Neuronal stem cell (in vitro differentiated cells): ENCODE results near the gene ZBTB46.
A peak's percentile ranks its signal among the peaks of the same experiment; 100 is the strongest.

ENCODE experiments used
- DNase-seq: peaks from one replicate; pipeline ENCODE4 v3.0.0-alpha.2; 2013; ENCODE audit warnings: low spot score
- H2AFZ ChIP-seq: one replicate; pipeline ENCODE4 v1.6.1; 2013; ENCODE audit warnings: mild to moderate bottlenecking, low read length, inconsistent platforms
- H2AK5ac ChIP-seq: 2 replicates; pipeline ENCODE4 v1.6.1; 2013; ENCODE audit warnings: low read depth, mild to moderate bottlenecking, inconsistent platforms, low read length, moderate library complexity, mixed read lengths
- H2BK120ac ChIP-seq: 2 replicates; pipeline ENCODE4 v1.6.1; 2013; ENCODE audit warnings: low read depth, mild to moderate bottlenecking, inconsistent platforms, low read length, moderate library complexity, mixed read lengths
- H2BK12ac ChIP-seq: one replicate; pipeline ENCODE4 v1.6.1; 2013; ENCODE audit warnings: low read length, inconsistent platforms
- H2BK15ac ChIP-seq: 2 replicates; pipeline ENCODE4 v1.6.1; 2013; ENCODE audit warnings: mild to moderate bottlenecking, low read length, inconsistent platforms, mixed read lengths
- H2BK5ac ChIP-seq: one replicate; pipeline ENCODE4 v1.6.1; 2013; ENCODE audit warnings: inconsistent platforms, mild to moderate bottlenecking, low read length, moderate library complexity
- H3K14ac ChIP-seq: one replicate; pipeline ENCODE4 v1.6.1; 2013; ENCODE audit warnings: low read length, inconsistent platforms
- H3K18ac ChIP-seq: 2 replicates; pipeline ENCODE4 v1.6.1; 2013; ENCODE audit warnings: low read length, inconsistent platforms
- H3K23ac ChIP-seq: 2 replicates; pipeline ENCODE4 v1.6.1; 2013; ENCODE audit warnings: low read depth, mild to moderate bottlenecking, mixed read lengths, low read length, inconsistent platforms; ENCODE audit not compliant: poor library complexity
- H3K27ac ChIP-seq: replicated peaks from 3 replicates; pipeline ENCODE4 v1.5.1; 2013; ENCODE audit warnings: low read length, inconsistent platforms
- H3K27me3 ChIP-seq, 3 experiments: 2 replicates each; pipeline ENCODE4 v1.6.1; 2013; ENCODE audit warnings: low read length in 3 of 3, mild to moderate bottlenecking in 2 of 3, inconsistent platforms in 1 of 3, low read depth in 1 of 3, mixed read lengths in 1 of 3, moderate library complexity in 1 of 3; ENCODE audit not compliant: control insufficient read depth in 3 of 3, insufficient read depth in 3 of 3
- H3K36me3 ChIP-seq, 2 donors: replicated peaks in 1 of 2; 2 replicates each; pipeline ENCODE4 v1.6.1; 2013; ENCODE audit warnings: low read length in 2 of 2; ENCODE audit not compliant: control insufficient read depth in 2 of 2, insufficient read depth in 2 of 2
- H3K4ac ChIP-seq: 2 replicates; pipeline ENCODE4 v1.6.1; 2013; ENCODE audit warnings: inconsistent platforms, mild to moderate bottlenecking, low read length, moderate library complexity
- H3K4me1 ChIP-seq, 2 donors: 1 replicate in 1 of 2; 2 replicates in 1 of 2; pipeline ENCODE4 v1.6.1; 2013; ENCODE audit warnings: low read length in 2 of 2, low read depth in 1 of 2; ENCODE audit not compliant: control insufficient read depth in 2 of 2, insufficient read depth in 1 of 2
- H3K4me2 ChIP-seq: one replicate; pipeline ENCODE4 v1.6.1; 2013; ENCODE audit warnings: mild to moderate bottlenecking, low read length, inconsistent platforms; ENCODE audit not compliant: insufficient read depth, poor library complexity, severe bottlenecking
- H3K4me3 ChIP-seq, 2 donors: 2 replicates each; pipeline ENCODE4 v1.5.1; 2013; ENCODE audit warnings: low read length in 2 of 2, mild to moderate bottlenecking in 2 of 2, inconsistent platforms in 1 of 2, moderate library complexity in 1 of 2
- H3K79me1 ChIP-seq: one replicate; pipeline ENCODE4 v1.6.1; 2013; ENCODE audit warnings: low read depth, mild to moderate bottlenecking, inconsistent platforms, low read length, moderate library complexity
- H3K9ac ChIP-seq: one replicate; pipeline ENCODE4 v1.6.1; 2013; ENCODE audit warnings: mild to moderate bottlenecking, low read depth, low read length, inconsistent platforms; ENCODE audit not compliant: poor library complexity
- H3K9me3 ChIP-seq, 2 donors: replicated peaks in 1 of 2; 2 replicates each; pipeline versions ENCODE3 to v1.6.1; 2013; ENCODE audit warnings: low read length in 2 of 2, mild to moderate bottlenecking in 2 of 2, inconsistent platforms in 1 of 2, low read depth in 1 of 2, mixed read lengths in 1 of 2, moderate library complexity in 1 of 2; ENCODE audit not compliant: control insufficient read depth in 2 of 2, insufficient read depth in 1 of 2
- H4K8ac ChIP-seq: one replicate; pipeline ENCODE4 v1.6.1; 2013; ENCODE audit warnings: low read depth, mild to moderate bottlenecking, inconsistent platforms, low read length, moderate library complexity
- H4K91ac ChIP-seq: one replicate; pipeline ENCODE4 v1.6.1; 2013; ENCODE audit warnings: low read length, low read depth, mild to moderate bottlenecking, inconsistent platforms; ENCODE audit not compliant: poor library complexity
- WGBS, 2 donors: extraction: QIAGEN DNeasy Blood & Tissue Kit; methylation state at CpG; one replicate each; pipeline ENCODE4 v1.1.7; 2013; ENCODE audit warnings: missing lambda C conversion rate in 2 of 2, mixed read lengths in 1 of 2; ENCODE audit not compliant: insufficient read length in 2 of 2, insufficient replicate concordance in 1 of 2; ENCODE audit errors: extremely low coverage in 2 of 2; 5-methylcytosine and 5-hydroxymethylcytosine counted together

Gene ZBTB46

GRCh38 chr20:63765902-63766301, 65.2 kb downstream of the ZBTB46 start:
- Histone ChIP-seq H2AFZ (no peak overlapping the region), H2BK12ac (no peak overlapping the region), H2AK5ac (no peak overlapping the region), H3K4me3 (no peak overlapping the region), H2BK5ac (no peak overlapping the region), H4K8ac (no peak overlapping the region), H2BK15ac (no peak overlapping the region), H3K9me3 (peaks cover 0 to 2% of the 10 kb centered on the region in 2 donors), H3K9ac (no peak overlapping the region), H3K27me3 (no peaks in the 10 kb centered on the region), H2BK120ac (no peak overlapping the region), H3K27ac (no peak overlapping the region), H3K18ac (no peak overlapping the region), H4K91ac (no peak overlapping the region), H3K79me1 (peaks cover 3% of the 10 kb centered on the region), H3K36me3 (peaks cover 3 to 65% of the 10 kb centered on the region in 2 donors), H3K4ac (no peak overlapping the region), H3K4me1 (no peaks in the 10 kb centered on the region), H3K23ac (no peak overlapping the region), H3K14ac (no peak overlapping the region), H3K4me2 (no peak overlapping the region)
- no peak for DNase-seq
- no CpG with 5 or more reads among the region's 7 CpGs for WGBS, 2 donors

GRCh38 chr20:63765082-63765873, 65.8 kb downstream of the ZBTB46 start:
- H3K14ac ChIP-seq = no peak overlapping the region
- H3K18ac ChIP-seq = no peak overlapping the region
- no peak overlapping the region for H4K91ac ChIP-seq
- H3K9me3 ChIP-seq = peaks cover 0 to 2% of the 10 kb centered on the region in 2 donors
- H2AFZ ChIP-seq = no peak overlapping the region
- no peak overlapping the region for H3K4ac ChIP-seq
- no peak overlapping the region for H2BK5ac ChIP-seq
- DNase-seq = no peak
- no peaks in the 10 kb centered on the region for H3K27me3 ChIP-seq
- H3K23ac ChIP-seq = no peak overlapping the region
- no peak overlapping the region for H2BK12ac ChIP-seq
- WGBS, 2 donors = no CpG with 5 or more reads among the region's 16 CpGs
- H3K4me1 ChIP-seq = no peaks in the 10 kb centered on the region
- H3K79me1 ChIP-seq = no peaks in the 10 kb centered on the region
- peaks cover 3 to 65% of the 10 kb centered on the region in 2 donors for H3K36me3 ChIP-seq
- H3K9ac ChIP-seq = no peak overlapping the region
- H3K4me3 ChIP-seq = peak overlapping the region in 1 of 2 donors; percentile 44
- H2AK5ac ChIP-seq = no peak overlapping the region
- H2BK15ac ChIP-seq = no peak overlapping the region
- no peak overlapping the region for H4K8ac ChIP-seq
- H3K27ac ChIP-seq = no peak overlapping the region
- H3K4me2 ChIP-seq = no peak overlapping the region
- no peak overlapping the region for H2BK120ac ChIP-seq

GRCh38 chr20:63759377-63759901, 71.6 kb downstream of the ZBTB46 start:
- Histone ChIP-seq H3K36me3 (peaks cover 2 to 38% of the 10 kb centered on the region in 2 donors), H2AK5ac (no peak overlapping the region), H4K91ac (no peak overlapping the region), H4K8ac (no peak overlapping the region), H3K23ac (no peak overlapping the region), H3K18ac (no peak overlapping the region), H2BK15ac (no peak overlapping the region), H3K14ac (no peak overlapping the region), H3K9me3 (no peaks in the 10 kb centered on the region), H3K9ac (no peak overlapping the region), H2BK12ac (no peak overlapping the region), H3K4me2 (no peak overlapping the region), H2AFZ (no peak overlapping the region), H2BK5ac (no peak overlapping the region), H3K27me3 (no peaks in the 10 kb centered on the region), H3K4ac (no peak overlapping the region), H3K4me1 (no peaks in the 10 kb centered on the region), H3K79me1 (peaks cover 2% of the 10 kb centered on the region), H3K27ac (no peak overlapping the region), H3K4me3 (no peak overlapping the region), H2BK120ac (no peak overlapping the region)
- no peak for DNase-seq
- WGBS, 2 donors = no CpG with 5 or more reads among the region's 7 CpGs

- H3K18ac ChIP-seq = no peak overlapping the region
- WGBS, 2 donors = no CpG with 5 or more reads among the region's 7 CpGs
Observed at GRCh38 chr20:63758152-63758551, 72.9 kb downstream of the ZBTB46 start.

More at GRCh38 chr20:63758152-63758551, 72.9 kb downstream of the ZBTB46 start:
- no peaks in the 10 kb centered on the region for H3K4me1 ChIP-seq
- H3K27ac ChIP-seq = no peak overlapping the region
- no peak overlapping the region for H3K4ac ChIP-seq
- H2BK5ac ChIP-seq = no peak overlapping the region
- no peak overlapping the region for H3K14ac ChIP-seq
- H2BK15ac ChIP-seq = no peak overlapping the region
- H2AFZ ChIP-seq = no peak overlapping the region
- H3K4me3 ChIP-seq = no peak overlapping the region
- no peaks in the 10 kb centered on the region for H3K27me3 ChIP-seq
- no peak overlapping the region for H2BK120ac ChIP-seq
- no peak overlapping the region for H4K8ac ChIP-seq
- no peak for DNase-seq
- peaks cover 2% of the 10 kb centered on the region for H3K79me1 ChIP-seq
- no peaks in the 10 kb centered on the region for H3K9me3 ChIP-seq
- no peak overlapping the region for H2AK5ac ChIP-seq
- H3K36me3 ChIP-seq = peaks cover 2 to 42% of the 10 kb centered on the region in 2 donors
- no peak overlapping the region for H4K91ac ChIP-seq
- no peak overlapping the region for H3K9ac ChIP-seq
- H3K4me2 ChIP-seq = no peak overlapping the region
- H2BK12ac ChIP-seq = no peak overlapping the region
- no peak overlapping the region for H3K23ac ChIP-seq
